Stimulated activated CD8-positive, alpha-beta memory T cell treated with anti-CD3 and anti-CD28 coated beads, Interleukin-15, amount 100 ng/mL, for 24 hours (primary cell): Measurements from ENCODE around the gene DTNB.

ENCODE experiments used
- DNase-seq: peaks from one replicate; pipeline ENCODE4 v3.0.0-alpha.2; 2020; ENCODE audit warnings: low read depth

Gene DTNB

GRCh38 chr2:25386971-25387875, 286.2 kb downstream of the DTNB start:
- no peak for DNase-seq

GRCh38 chr2:25385910-25386309, 287.5 kb downstream of the DTNB start:
- DNase-seq, result no peak

- no peak for DNase-seq
Observed at GRCh38 chr2:25383806-25384205, 289.6 kb downstream of the DTNB start.

GRCh38 chr2:25381502-25381901, 291.9 kb downstream of the DTNB start:
- no peak for DNase-seq

GRCh38 chr2:25380586-25381375, 292.6 kb downstream of the DTNB start:
- DNase-seq, result no peak

GRCh38 chr2:25380023-25380422, 293.4 kb downstream of the DTNB start:
- DNase-seq, result no peak

GRCh38 chr2:25379535-25379934, 293.8 kb downstream of the DTNB start:
- DNase-seq, result no peak

- DNase-seq, result no peak
Observed at GRCh38 chr2:25378731-25379490, 294.5 kb downstream of the DTNB start.

- DNase-seq, result no peak
Observed at GRCh38 chr2:25377822-25378421, 295.5 kb downstream of the DTNB start.

- DNase-seq, result peak; percentile 83
Observed at GRCh38 chr2:25376750-25377621, 296.4 kb downstream of the DTNB start.

GRCh38 chr2:25375989-25376545, 297.3 kb downstream of the DTNB start:
- no peak for DNase-seq

- no peak for DNase-seq
Observed at GRCh38 chr2:25375371-25375988, 297.9 kb downstream of the DTNB start.

- DNase-seq, result no peak
Observed at GRCh38 chr2:25374827-25375226, 298.6 kb downstream of the DTNB start.

- DNase-seq, result no peak
Observed at GRCh38 chr2:25374411-25374810, 299.0 kb downstream of the DTNB start.

- no peak for DNase-seq
Observed at GRCh38 chr2:25373269-25373981, 300.0 kb downstream of the DTNB start.

- no peak for DNase-seq
Observed at GRCh38 chr2:25372405-25373268, 300.7 kb downstream of the DTNB start.

- no peak for DNase-seq
Observed at GRCh38 chr2:25371253-25372241, 301.8 kb downstream of the DTNB start.
